HuH-7.5 (cell line): ENCODE data around the gene KDM5A.
"Not testable (repeated sequence)": the region's sequence is repeated elsewhere in the genome, so short reads cannot be mapped to it uniquely, and the experiment has no call there.

Source experiments
- DNase-seq: peaks from one replicate; pipeline ENCODE4 v3.0.0; 2011; ENCODE audit warnings: low spot score

Gene KDM5A

GRCh38 chr12:332581-333205, 56.4 kb downstream of the KDM5A start:
- no peak for DNase-seq

GRCh38 chr12:331287-331686, 57.8 kb downstream of the KDM5A start:
- DNase-seq, result no peak

GRCh38 chr12:325906-326305, 63.2 kb downstream of the KDM5A start:
- no peak for DNase-seq

- DNase-seq, result no peak
These were observed 65.6 kb downstream of the KDM5A start for GRCh38 chr12:323507-323906.

GRCh38 chr12:321606-322326, 67.4 kb downstream of the KDM5A start:
- DNase-seq, result peak; percentile 26

GRCh38 chr12:318759-319515, 70.2 kb downstream of the KDM5A start:
- no peak for DNase-seq

- no peak for DNase-seq
These were observed 80.6 kb downstream of the KDM5A start for GRCh38 chr12:308511-308910.

GRCh38 chr12:307406-307805, 81.7 kb downstream of the KDM5A start:
- DNase-seq, result no peak

GRCh38 chr12:304805-305204, 84.3 kb downstream of the KDM5A start:
- no peak for DNase-seq

GRCh38 chr12:302766-303165, 86.4 kb downstream of the KDM5A start:
- DNase-seq, result not testable (repeated sequence)

- DNase-seq, result not testable (repeated sequence)
These were observed 89.0 kb downstream of the KDM5A start for GRCh38 chr12:300166-300565.

- DNase-seq, result not testable (repeated sequence)
These were observed 89.6 kb downstream of the KDM5A start for GRCh38 chr12:299511-299910.

GRCh38 chr12:298059-298458, 91.1 kb downstream of the KDM5A start:
- not testable (repeated sequence) for DNase-seq

- DNase-seq, result no peak
These were observed 94.0 kb downstream of the KDM5A start for GRCh38 chr12:295132-295531.

GRCh38 chr12:293199-293598, 95.9 kb downstream of the KDM5A start:
- no peak for DNase-seq

- DNase-seq, result no peak
These were observed 96.9 kb downstream of the KDM5A start for GRCh38 chr12:292186-292585.

GRCh38 chr12:291153-291723, 97.9 kb downstream of the KDM5A start:
- no peak for DNase-seq

GRCh38 chr12:288687-289086, 100.4 kb downstream of the KDM5A start:
- DNase-seq, result no peak

GRCh38 chr12:286531-287300, 102.4 kb downstream of the KDM5A start:
- DNase-seq, result no peak

GRCh38 chr12:278046-278445, 111.1 kb downstream of the KDM5A start:
- DNase-seq, result no peak

- no peak for DNase-seq
These were observed 113.3 kb downstream of the KDM5A start for GRCh38 chr12:275812-276211.

GRCh38 chr12:273382-273781, 115.7 kb downstream of the KDM5A start:
- no peak for DNase-seq
